Measurements from ENCODE around the gene GRK1. TPM values are rescaled to one million over a fixed set of nuclear protein-coding genes. Genes with fewer than 3 reads are reported as not detected.

Gene GRK1
- total and polyA plus RNA-seq, 2 of the 13 experiments (the other 11 are each of a cell fraction or from before 2014, with no cell fraction given): 0.07 to 0.12 TPM

- Histone ChIP-seq H4K20me1 (ENCODE audit: insufficient read depth, low read length) (no peaks in the 10 kb centered on the region), H3K9ac (ENCODE audit: insufficient read depth, low read depth, low read length) (no peak overlapping the region), H3K27me3 (ENCODE audit: control insufficient read depth in 1 of 2, insufficient read depth in 2 of 2, low read length in 2 of 2) (no peaks in the 10 kb centered on the region), H3K79me2 (ENCODE audit: insufficient read depth, low read length) (no peaks in the 10 kb centered on the region), H3K36me3 (replicated peaks in 1 of 2; ENCODE audit: control insufficient read depth in 1 of 2, insufficient read depth in 2 of 2, low read length in 2 of 2) (peaks cover 1 to 4% of the 10 kb centered on the region in 2 experiments; a peak in 1 of 5 replicates), H3K4me2 (ENCODE audit: low read depth, low read length) (no peak overlapping the region), H3K9me3 (ENCODE audit: low read length) (no peaks in the 10 kb centered on the region), H3K4me1 (ENCODE audit: insufficient read depth, low read length) (no peaks in the 10 kb centered on the region), H2AFZ (ENCODE audit: low read length) (no peak overlapping the region), H3K4me3 (replicated peaks in 1 of 3; ENCODE audit: insufficient read depth in 1 of 3, low read depth in 2 of 3, low read length in 3 of 3) (no peak overlapping the region), H3K27ac (ENCODE audit: extremely low read length, insufficient read depth, low read length) (no peak overlapping the region)
- POLR2A ChIA-PET: no interaction called here
- CTCF ChIA-PET (ENCODE audit: low intra/inter-chr PET ratio, low total read pairs): no interaction called here
- 92% methylated on average over 11 of the region's 11 CpGs for WGBS (ENCODE audit: low lambda C conversion rate)
- no peak for DNase-seq (ENCODE audit: low spot score)
- FAIRE-seq: no peak
- in situ Hi-C loops (cut with HindIII; ENCODE audit: extremely low pct_ligation_motif_present, low pct_unique_long_range_greater_than_20kb): no loop called here
- TF ChIP-seq TOPORS (CRISPR knock-in tag; IDR thresholded peaks at IDR 0.05): no peak
- TF ChIP-seq PRDM10 (CRISPR knock-in tag; IDR thresholded peaks at IDR 0.05; ENCODE audit: low read depth): no peak
- no peak for TF ChIP-seq HIVEP1 (CRISPR knock-in tag; IDR thresholded peaks at IDR 0.05)
- TF ChIP-seq ZBTB4 (CRISPR knock-in tag; IDR thresholded peaks at IDR 0.05; ENCODE audit: borderline replicate concordance): no peak
- TF ChIP-seq HMG20B (CRISPR knock-in tag; conservative IDR thresholded peaks at IDR 0.05): no peak
- no peak for TF ChIP-seq ZBTB25 (CRISPR knock-in tag; IDR thresholded peaks at IDR 0.05)
- TF ChIP-seq ZNF552 (CRISPR knock-in tag; IDR thresholded peaks at IDR 0.05; ENCODE audit: borderline replicate concordance): no peak
- TF ChIP-seq KLF15 (CRISPR knock-in tag; IDR thresholded peaks at IDR 0.05; ENCODE audit: borderline replicate concordance): no peak
- no peak for TF ChIP-seq NR3C1 (CRISPR knock-in tag; IDR thresholded peaks at IDR 0.05)
- no peak for TF ChIP-seq SMYD3 (CRISPR knock-in tag; IDR thresholded peaks at IDR 0.05)
- TF ChIP-seq SNAPC5 (CRISPR knock-in tag; IDR thresholded peaks at IDR 0.05; ENCODE audit: borderline replicate concordance): no peak
- TF ChIP-seq ZNF326 (CRISPR knock-in tag; IDR thresholded peaks at IDR 0.05; ENCODE audit: borderline replicate concordance): no peak
- TF ChIP-seq MAX (IDR thresholded peaks at IDR 0.05): no peak
- TF ChIP-seq KDM2A (CRISPR knock-in tag; IDR thresholded peaks at IDR 0.05; ENCODE audit: borderline replicate concordance, low read depth): no peak
- TF ChIP-seq SMAD9 (CRISPR knock-in tag; IDR thresholded peaks at IDR 0.05): no peak
- TF ChIP-seq ZFX (CRISPR knock-in tag; IDR thresholded peaks at IDR 0.05; ENCODE audit: low read depth): no peak
- TF ChIP-seq NR2C2 (CRISPR knock-in tag; IDR thresholded peaks at IDR 0.05; ENCODE audit: borderline replicate concordance): no peak
- intact Hi-C loops (cut with micrococcal nuclease; ENCODE audit: unreplicated experiment): no loop called here
- no peak for ATAC-seq
- no TSS peak for BruUV-seq (replicated peaks)
Measured at GRCh38 chr13:113646376-113646775, 20.6 kb upstream of the GRK1 start.

Measured in HepG2 (cell line).